HG03108 (cell line): ENCODE results near the gene FBXL7.

ENCODE experiments used
- ATAC-seq: cut with Tn5 transposase; IDR thresholded peaks from one replicate; pipeline ENCODE4 v1.9.1; 2021; ENCODE audit warnings: moderate library complexity; ENCODE audit not compliant: unreplicated experiment

FBXL7 gene

DNA sequence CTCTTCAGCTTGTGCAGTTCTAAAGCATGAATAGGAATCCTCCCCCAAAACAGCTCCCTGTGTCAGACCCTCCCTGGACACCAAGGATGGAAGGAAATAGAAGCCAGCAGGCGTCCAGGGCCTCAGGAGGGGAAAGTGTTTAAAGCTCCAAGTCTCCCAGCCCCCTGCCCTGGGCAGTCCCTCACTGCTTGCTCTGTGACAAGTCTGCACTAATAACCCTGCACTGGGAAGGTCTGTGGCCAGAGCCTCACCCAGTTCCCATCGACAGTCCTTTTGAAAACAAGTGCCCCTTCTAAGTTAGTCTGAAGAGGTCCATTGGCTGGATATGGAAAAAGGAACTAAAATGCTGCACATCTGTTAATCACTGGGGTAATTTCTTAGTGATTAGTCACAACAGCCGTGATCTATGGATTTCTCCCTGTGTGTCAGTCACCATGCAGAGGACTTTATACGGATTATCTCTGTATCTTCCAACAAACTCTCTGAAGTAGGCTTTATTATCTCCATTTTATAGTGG, 195.3 kb downstream of the FBXL7 start:
- no peak for ATAC-seq

GRCh38 chr5:15700373-15700772, 200.4 kb downstream of the FBXL7 start:
- no peak for ATAC-seq

DNA sequence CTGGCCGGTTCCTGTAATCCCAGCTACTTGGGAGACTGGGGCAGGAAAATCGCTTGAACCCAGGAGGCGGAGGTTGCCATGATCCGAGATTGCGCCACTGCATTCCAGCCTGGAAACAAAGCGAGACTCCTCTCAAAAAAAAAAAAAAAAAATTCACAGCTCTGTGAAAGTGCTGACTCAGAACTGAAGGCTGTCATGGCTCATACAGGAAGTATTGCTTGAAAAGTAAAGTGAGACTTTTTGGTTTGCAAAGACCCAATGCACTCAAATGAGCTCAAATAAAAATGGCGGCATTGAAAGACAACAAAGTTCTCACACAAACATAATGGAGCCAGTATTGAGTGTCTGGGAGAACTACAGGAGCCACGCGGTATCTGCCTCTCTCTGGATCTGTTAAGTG, 202.1 kb downstream of the FBXL7 start:
- ATAC-seq, result no peak

GRCh38 chr5:15703901-15704300, 203.9 kb downstream of the FBXL7 start:
- ATAC-seq, result no peak

DNA sequence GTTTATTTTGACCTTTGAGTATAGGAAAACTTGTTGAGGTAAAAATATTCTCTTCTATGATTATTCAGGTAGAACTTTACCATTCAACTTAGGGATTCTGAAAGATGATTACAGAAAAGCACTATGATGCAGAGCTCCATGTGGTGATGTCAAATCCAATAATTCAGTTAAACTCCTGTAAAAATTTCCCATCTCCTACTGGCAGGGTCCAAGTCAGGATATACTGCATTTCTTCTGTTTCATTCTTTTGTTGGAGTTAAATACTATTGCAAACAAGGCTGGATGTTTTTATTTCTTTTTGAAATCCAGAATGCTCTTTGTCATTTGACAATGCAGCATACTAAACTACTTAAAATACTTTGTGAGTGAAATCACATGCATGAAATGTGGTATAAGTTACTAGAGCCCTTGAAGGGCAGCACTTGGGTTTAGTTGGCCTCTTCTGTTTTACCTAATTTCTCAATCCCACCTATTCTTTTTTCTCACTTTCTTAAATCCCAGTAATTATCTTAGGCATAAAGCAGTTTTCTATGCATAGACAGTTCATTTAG, 204.5 kb downstream of the FBXL7 start:
- no peak for ATAC-seq

DNA sequence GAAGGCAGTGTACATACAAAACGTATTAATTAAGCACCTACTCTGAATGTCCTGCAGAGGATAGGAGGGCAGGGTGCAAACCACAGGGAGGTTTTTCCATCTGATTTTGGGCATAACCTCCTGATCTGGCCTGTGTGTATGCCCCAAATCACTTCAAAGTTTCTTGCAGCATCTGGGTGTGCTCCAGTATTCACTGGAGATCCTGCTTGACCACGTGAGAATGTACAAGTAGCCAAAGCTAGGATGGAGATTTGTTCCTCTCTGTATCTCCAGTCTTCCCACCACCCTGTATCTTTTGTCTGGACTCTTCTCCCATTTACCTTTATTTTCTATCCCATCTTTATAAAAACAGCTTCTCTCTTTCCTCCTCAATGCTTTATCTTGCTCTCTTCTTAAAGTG, 207.7 kb downstream of the FBXL7 start:
- ATAC-seq, result no peak

DNA sequence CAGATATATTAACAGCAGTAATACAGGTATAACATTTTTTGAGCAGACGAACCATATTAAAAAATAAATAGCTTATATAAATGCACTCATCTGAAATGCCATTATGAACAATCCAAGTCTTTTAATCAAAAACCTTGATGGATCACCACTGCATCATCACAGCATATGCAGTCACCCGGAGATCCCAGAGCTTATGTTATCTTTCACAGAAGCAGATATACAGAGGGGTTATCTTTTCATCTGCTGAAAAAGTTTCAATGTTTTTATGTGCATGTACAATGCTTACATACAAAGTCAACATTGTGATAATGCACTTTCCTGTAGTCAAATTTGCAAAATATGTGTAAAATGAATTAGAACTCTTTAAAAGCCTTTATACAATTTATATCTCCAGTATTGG, 211.9 kb downstream of the FBXL7 start:
- ATAC-seq, result no peak

- ATAC-seq, result no peak
Observed at GRCh38 chr5:15715535-15715934, 215.6 kb downstream of the FBXL7 start.

GRCh38 chr5:15715967-15716366, 216.0 kb downstream of the FBXL7 start:
- ATAC-seq, result no peak

DNA sequence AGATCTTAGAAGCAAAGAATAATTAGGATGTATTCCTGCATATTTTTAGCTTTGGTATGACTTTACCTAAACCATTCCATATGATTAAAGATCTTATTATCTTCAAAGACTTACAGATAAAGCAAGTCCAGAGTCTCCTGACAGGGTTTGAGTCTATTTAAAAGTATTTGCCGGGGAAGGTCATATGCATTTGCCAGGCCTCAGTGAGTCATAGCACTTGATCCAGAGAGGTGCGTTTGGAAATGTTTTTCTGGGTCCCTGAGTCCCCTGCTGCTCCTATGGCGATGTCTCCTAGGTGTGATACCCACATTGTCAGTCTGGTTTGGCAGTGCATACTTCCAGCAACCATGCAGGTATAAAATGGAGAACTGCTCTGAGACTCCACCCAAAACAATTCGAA, 217.0 kb downstream of the FBXL7 start:
- ATAC-seq, result no peak

- no peak for ATAC-seq
Observed at GRCh38 chr5:15718421-15719179, 218.6 kb downstream of the FBXL7 start.

- ATAC-seq, result no peak
Observed at GRCh38 chr5:15719784-15720183, 219.8 kb downstream of the FBXL7 start.

DNA sequence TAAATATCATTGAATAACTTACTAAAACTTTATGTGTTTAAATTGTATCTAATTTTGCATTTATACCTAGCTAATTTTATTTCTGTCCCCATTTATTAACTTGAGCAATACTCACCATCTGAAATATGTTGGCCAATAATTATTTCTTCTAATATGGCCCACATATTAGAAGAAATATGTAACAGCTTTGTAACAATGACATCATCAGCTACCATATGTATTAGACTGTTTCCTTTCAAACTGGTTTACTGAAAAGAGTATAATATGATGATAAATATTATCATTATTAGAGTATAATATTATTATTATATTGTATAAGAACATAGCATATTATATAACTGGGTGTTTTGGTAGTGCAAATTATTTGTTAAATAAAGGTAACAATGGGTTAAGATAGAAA, 220.5 kb downstream of the FBXL7 start:
- ATAC-seq, result no peak

DNA sequence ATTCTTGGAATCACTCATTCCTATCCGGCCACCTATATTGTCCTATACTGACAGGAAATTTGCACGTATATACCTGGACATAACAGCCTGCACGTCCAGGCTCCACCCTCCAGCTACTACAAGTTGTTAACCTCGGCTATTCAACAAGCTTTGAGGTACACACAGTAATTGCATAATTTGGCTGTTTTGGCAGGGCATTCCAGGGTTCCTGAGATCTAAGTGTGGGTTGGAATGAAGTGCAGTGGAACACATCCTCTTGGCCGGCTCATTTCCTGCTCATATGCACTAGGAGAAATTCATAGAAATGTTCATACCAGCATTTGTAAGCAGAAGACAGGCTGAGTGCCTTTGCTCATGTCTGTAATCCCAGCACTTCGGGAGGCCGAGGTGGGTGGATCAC, 222.3 kb downstream of the FBXL7 start:
- ATAC-seq, result no peak

GRCh38 chr5:15727375-15727774, 227.4 kb downstream of the FBXL7 start:
- ATAC-seq, result no peak

- ATAC-seq, result no peak
Observed at GRCh38 chr5:15728811-15729210, 228.8 kb downstream of the FBXL7 start.

DNA sequence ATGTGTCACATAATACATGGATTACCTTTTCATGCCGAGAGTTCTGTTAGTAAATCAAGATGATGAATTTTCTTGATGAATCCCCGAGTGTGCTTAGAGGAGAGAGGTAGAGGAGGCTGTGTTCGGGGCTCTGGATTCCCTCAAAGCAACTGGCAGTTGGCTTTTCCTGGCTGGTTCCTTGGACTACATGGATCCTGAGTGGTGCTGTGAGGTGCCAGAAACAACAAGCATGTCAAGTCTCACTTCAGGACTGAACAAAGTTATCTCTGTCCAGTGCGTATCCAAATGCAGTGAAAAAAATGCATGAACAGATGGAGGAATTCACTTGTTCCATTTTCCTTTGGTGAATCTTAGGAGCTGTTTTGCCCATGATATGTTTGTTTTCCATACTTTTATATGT, 231.7 kb downstream of the FBXL7 start:
- no peak for ATAC-seq

GRCh38 chr5:15734058-15734457, 234.1 kb downstream of the FBXL7 start:
- no peak for ATAC-seq

GRCh38 chr5:15737036-15737821, 237.2 kb downstream of the FBXL7 start:
- no peak for ATAC-seq

DNA sequence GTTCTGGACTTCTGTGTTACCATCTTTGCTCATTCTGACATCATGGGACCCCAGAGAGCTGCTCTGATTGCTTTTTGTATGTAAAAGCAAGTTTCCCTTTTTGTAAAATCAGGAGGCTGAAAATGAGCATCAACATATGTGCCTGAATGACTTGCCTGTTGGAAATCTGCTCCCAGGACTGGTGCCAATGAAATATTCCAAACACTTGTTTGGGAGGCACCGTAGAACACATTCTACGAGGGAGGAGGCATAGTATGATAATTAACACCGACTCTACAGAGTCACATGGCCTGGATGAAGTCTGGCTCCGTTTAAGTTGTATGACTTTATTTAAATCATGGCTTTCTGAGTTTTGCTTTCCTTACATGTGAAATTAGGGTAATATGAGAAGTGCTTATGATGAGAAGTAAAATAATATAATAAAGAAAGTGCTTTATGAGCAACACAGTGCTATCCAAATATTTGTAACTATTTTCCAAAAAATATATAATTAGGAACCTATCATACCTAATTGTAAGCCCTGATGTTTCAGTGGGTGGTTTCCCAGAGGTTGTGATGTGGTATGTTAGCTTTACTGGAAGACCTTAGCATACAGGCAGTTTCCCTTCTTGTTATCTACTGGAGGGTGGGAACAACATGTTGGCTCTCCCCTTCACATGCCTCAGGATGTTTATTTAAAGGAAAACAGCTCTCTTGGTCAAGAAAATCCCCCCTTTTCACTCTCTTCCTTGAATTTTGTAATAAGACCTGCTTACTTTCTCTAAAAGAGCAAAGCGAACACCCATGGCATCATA, 238.1 kb downstream of the FBXL7 start:
- ATAC-seq, result no peak

GRCh38 chr5:15740383-15740782, 240.4 kb downstream of the FBXL7 start:
- no peak for ATAC-seq
